IMR-90 (cell line): ENCODE data around the gene C19orf47. TPM values are rescaled to one million over a fixed set of nuclear protein-coding genes. Genes with fewer than 3 reads are reported as not detected.

Experiments
- ATAC-seq: fragments of 200-7000 bp; cut with Tn5 transposase; 2 replicates; pipeline ENCODE4 v1.9.1; 2020; ENCODE audit warnings: low read depth, mild to moderate bottlenecking, moderate library complexity
- BruUV-seq: library from RNA; stranded (reverse); fragments of 400-500 nt; replicated peaks from 2 replicates; lab custom pipeline; 2021; lab: Mats Ljungman, UMichigan
- CTCF ChIA-PET: fragments of 300-600 bp; formaldehyde crosslinking; extraction: SDS; loops from one replicate; lab custom pipeline; 2021; ENCODE audit warnings: antibody characterized with exemption; lab: Yijun Ruan, JAX
- POLR2A ChIA-PET: fragments of 300-600 bp; sonication (Branson Sonifier 250); formaldehyde crosslinking; loops from one replicate; lab custom pipeline; 2022; ENCODE audit warnings: antibody characterized with exemption; ENCODE audit not compliant: unreplicated experiment; lab: Charles Lee
- DNase-seq: peaks from one replicate; pipeline ENCODE4 v3.0.0; 2013
- H2AFZ ChIP-seq: replicated peaks from 2 replicates; pipeline ENCODE3; 2013; ENCODE audit warnings: low read length, mild to moderate bottlenecking; ENCODE audit not compliant: poor library complexity
- H2AK5ac ChIP-seq: 2 replicates; pipeline ENCODE4 v1.6.1; 2013; ENCODE audit warnings: low read depth, low read length, inconsistent platforms
- H2AK9ac ChIP-seq: replicated peaks from 2 replicates; pipeline ENCODE3; 2013; ENCODE audit warnings: mild to moderate bottlenecking, low read depth, low read length, moderate library complexity; ENCODE audit not compliant: poor library complexity
- H2BK120ac ChIP-seq: 2 replicates; pipeline ENCODE4 v1.6.1; 2013; ENCODE audit warnings: low read depth, low read length, inconsistent platforms
- H2BK15ac ChIP-seq: 3 replicates; pipeline ENCODE4 v1.6.1; 2013; ENCODE audit warnings: low read depth, low read length, inconsistent platforms
- H2BK20ac ChIP-seq: 2 replicates; pipeline ENCODE4 v1.6.1; 2013; ENCODE audit warnings: low read depth, mild to moderate bottlenecking, inconsistent platforms, low read length, moderate library complexity
- H2BK5ac ChIP-seq: 2 replicates; pipeline ENCODE4 v1.6.1; 2013; ENCODE audit warnings: mild to moderate bottlenecking, low read depth, low read length, inconsistent platforms; ENCODE audit not compliant: poor library complexity, severe bottlenecking
- H3K14ac ChIP-seq: replicated peaks from 2 replicates; pipeline ENCODE4 v1.6.1; 2013; ENCODE audit warnings: low read depth, low read length, inconsistent platforms
- H3K18ac ChIP-seq: 2 replicates; pipeline ENCODE4 v1.6.1; 2013; ENCODE audit warnings: low read depth, low read length, control low read depth
- H3K23ac ChIP-seq: 2 replicates; pipeline ENCODE4 v1.6.1; 2013; ENCODE audit warnings: low read depth, low read length, inconsistent platforms
- H3K27ac ChIP-seq: 2 replicates; pipeline ENCODE4 v1.5.1; 2013; ENCODE audit warnings: mild to moderate bottlenecking, control low read depth, low read length; ENCODE audit not compliant: insufficient read depth
- H3K27me3 ChIP-seq: 2 replicates; pipeline ENCODE4 v1.6.1; 2013; ENCODE audit warnings: low read length; ENCODE audit not compliant: control insufficient read depth, insufficient read depth
- H3K36me3 ChIP-seq: 2 replicates; pipeline ENCODE4 v1.6.1; 2013; ENCODE audit warnings: low read length, mixed read lengths; ENCODE audit not compliant: control insufficient read depth, insufficient read depth
- H3K4ac ChIP-seq: 2 replicates; pipeline ENCODE4 v1.6.1; 2013; ENCODE audit warnings: low read depth, low read length, inconsistent platforms
- H3K4me1 ChIP-seq: 2 replicates; pipeline ENCODE4 v1.6.1; 2013; ENCODE audit warnings: low read length, mixed read lengths; ENCODE audit not compliant: control insufficient read depth, insufficient read depth
- H3K4me2 ChIP-seq: 2 replicates; pipeline ENCODE4 v1.6.1; 2013; ENCODE audit warnings: low read depth, mild to moderate bottlenecking, control low read depth, low read length, moderate library complexity
- H3K4me3 ChIP-seq: 2 replicates; pipeline ENCODE4 v1.5.1; 2013; ENCODE audit warnings: low read depth, mild to moderate bottlenecking, control low read depth, low read length, moderate library complexity; ENCODE audit not compliant: insufficient read depth
- H3K56ac ChIP-seq: 2 replicates; pipeline ENCODE4 v1.6.1; 2013; ENCODE audit warnings: low read length, inconsistent platforms; ENCODE audit not compliant: insufficient read depth; ENCODE audit errors: extremely low read depth
- H3K79me1 ChIP-seq, 2 experiments: 2 replicates each; pipeline ENCODE4 v1.6.1; 2013; ENCODE audit warnings: low read length in 2 of 2, inconsistent platforms in 1 of 2, low read depth in 1 of 2
- H3K9ac ChIP-seq: 2 replicates; pipeline ENCODE4 v1.6.1; 2013; ENCODE audit warnings: low read depth, low read length, control low read depth
- H3K9me1 ChIP-seq: 2 replicates; pipeline ENCODE4 v1.6.1; 2013; ENCODE audit warnings: low read length, inconsistent platforms; ENCODE audit not compliant: insufficient read depth
- H3K9me3 ChIP-seq: 2 replicates; pipeline ENCODE4 v1.6.1; 2013; ENCODE audit warnings: low read length; ENCODE audit not compliant: control insufficient read depth, insufficient read depth
- H4K20me1 ChIP-seq: 2 replicates; pipeline ENCODE4 v1.6.1; 2013; ENCODE audit warnings: low read length, inconsistent platforms; ENCODE audit not compliant: insufficient read depth
- H4K5ac ChIP-seq: 2 replicates; pipeline ENCODE4 v1.6.1; 2013; ENCODE audit warnings: mild to moderate bottlenecking, low read depth, low read length, control low read depth
- H4K8ac ChIP-seq, 2 experiments: 2 replicates each; pipeline ENCODE4 v1.6.1; 2013; ENCODE audit warnings: low read depth in 2 of 2, low read length in 2 of 2, control low read depth in 1 of 2, inconsistent platforms in 1 of 2
- H4K91ac ChIP-seq: 2 replicates; pipeline ENCODE4 v1.6.1; 2013; ENCODE audit warnings: low read depth, low read length, inconsistent platforms; ENCODE audit not compliant: insufficient read depth
- BHLHE40 ChIP-seq: fragments of 150-350 bp; IDR thresholded peaks from 2 replicates; pipeline ENCODE4 v1.6.1; 2016; ENCODE audit warnings: mild to moderate bottlenecking, low read depth, low read length
- CEBPB ChIP-seq: IDR thresholded peaks from 2 replicates; pipeline ENCODE4 v1.6.1; 2012; ENCODE audit warnings: low read depth, low read length, improper control_type of control experiment
- FOS ChIP-seq: fragments of 150-350 bp; IDR thresholded peaks from 2 replicates; pipeline ENCODE4 v1.6.1; 2016; ENCODE audit warnings: low read depth, low read length
- MAFK ChIP-seq: IDR thresholded peaks from 2 replicates; pipeline ENCODE4 v1.6.1; 2012; ENCODE audit warnings: low read depth, low read length, improper control_type of control experiment
- MAZ ChIP-seq: IDR thresholded peaks from 2 replicates; pipeline ENCODE4 v1.6.1; 2012; ENCODE audit warnings: low read depth, mild to moderate bottlenecking, low read length, improper control_type of control experiment, moderate library complexity, borderline replicate concordance
- NFE2L2 ChIP-seq: fragments of 150-350 bp; IDR thresholded peaks from 2 replicates; pipeline ENCODE4 v1.6.1; 2016; ENCODE audit warnings: low read depth, mild to moderate bottlenecking, low read length
- POLR2A ChIP-seq: IDR thresholded peaks from 2 replicates; pipeline ENCODE4 v1.6.1; 2012; ENCODE audit warnings: mild to moderate bottlenecking, low read depth, low read length
- RAD21 ChIP-seq: IDR thresholded peaks from 2 replicates; pipeline ENCODE4 v1.6.1; 2012; ENCODE audit warnings: low read length, improper control_type of control experiment
- WGBS, 2 experiments: methylation state at CpG; one replicate each; pipeline versions ENCODE4 v1.1.5 to v1.1.7; 2013; ENCODE audit warnings: missing lambda C conversion rate in 2 of 2; ENCODE audit not compliant: insufficient read length in 1 of 2; ENCODE audit errors: extremely low coverage in 2 of 2; 5-methylcytosine and 5-hydroxymethylcytosine counted together
- dilution Hi-C: fragments of 300-500 bp; cut with HindIII; formaldehyde crosslinking; loops from one replicate; pipeline ENCODE4 v1.14.3; 2018; ENCODE audit warnings: low sequenced_read_pairs; ENCODE audit not compliant: unreplicated experiment
- in situ Hi-C: fragments of 300-500 bp; cut with MboI; formaldehyde crosslinking; loops from 3 replicates; pipeline ENCODE4 v1.14.3; 2019; ENCODE audit warnings: low sequenced_read_pairs, inconsistent platforms, mixed read lengths
- intact Hi-C: fragments of 100-400 bp; cut with micrococcal nuclease; formaldehyde crosslinking; loops from 2 replicates; pipeline ENCODE4 v1.10.0; 2022
- polyA plus RNA-seq, 3 experiments: library from polyadenylated mRNA; depleted of rRNA; stranded (reverse); fragments of >200 nt; gene quantifications; 2 replicates each; pipeline ENCODE4 v1.2.3, GENCODE V29; 2012; ENCODE audit warnings: low replicate concordance in 1 of 3
- total RNA-seq: library from RNA; depleted of rRNA; stranded (reverse); fragments of >200 nt; gene quantifications from 2 replicates; pipeline ENCODE4 v1.2.3, GENCODE V29; 2012

C19orf47 gene
- total and polyA plus RNA-seq, 2 of the 4 experiments (the other 2 are of a cell fraction): 3.6 to 16.3 TPM

DNA sequence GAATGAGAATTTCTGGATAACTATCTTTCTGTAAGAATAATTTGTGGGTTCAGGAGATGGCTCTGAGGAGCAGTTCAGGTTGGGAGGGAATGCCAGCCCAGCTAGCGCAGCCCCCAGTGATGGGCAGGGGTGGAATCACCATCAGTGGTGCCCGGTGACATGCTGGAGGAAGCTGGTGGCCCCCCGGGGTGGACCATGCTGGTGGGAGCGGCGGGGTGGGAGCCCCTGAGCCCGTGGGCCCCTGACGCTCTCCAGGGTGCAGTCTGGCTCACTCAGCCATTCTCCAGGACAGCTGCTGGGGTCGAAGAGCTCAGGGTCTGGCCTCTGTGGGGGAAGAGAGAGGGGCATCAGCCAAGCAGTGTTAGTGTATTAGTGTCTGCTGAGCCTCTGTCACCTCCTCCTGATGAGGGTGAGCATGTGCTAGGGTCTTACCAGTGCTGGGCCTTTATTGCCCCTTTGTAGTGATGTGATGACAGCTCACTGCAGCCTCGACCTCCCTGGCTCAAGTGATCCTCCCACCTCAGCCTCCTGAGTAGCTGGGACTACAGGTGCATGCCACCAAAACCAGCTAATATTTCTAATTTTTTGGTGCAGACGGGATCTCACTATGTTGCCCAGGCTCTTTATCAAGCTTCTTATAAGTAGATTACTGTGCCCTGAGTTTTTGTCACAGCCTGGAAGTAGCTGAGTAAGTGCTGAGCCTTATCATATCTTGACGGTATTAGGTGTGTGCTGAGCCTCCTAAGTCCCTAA, 31.4 kb upstream of the C19orf47 start:
- Histone ChIP-seq H3K4me3 (no peak overlapping the region), H2BK5ac (no peak overlapping the region), H3K14ac (no peak overlapping the region), H3K18ac (no peak overlapping the region), H3K36me3 (peaks cover 38% of the 10 kb centered on the region), H3K27ac (no peak overlapping the region), H4K5ac (no peak overlapping the region), H3K9me1 (no peaks in the 10 kb centered on the region), H2AFZ (no peak overlapping the region), H2AK9ac (no peak overlapping the region), H3K4ac (no peak overlapping the region), H2AK5ac (no peak overlapping the region), H2BK120ac (no peak overlapping the region), H2BK15ac (no peak overlapping the region), H3K56ac (no peak overlapping the region), H3K79me1 (no peaks in the 10 kb centered on the region), H4K8ac (no peak overlapping the region), H4K20me1 (no peaks in the 10 kb centered on the region), H3K4me2 (no peak overlapping the region), H3K9ac (no peak overlapping the region), H3K27me3 (no peaks in the 10 kb centered on the region), H3K4me1 (no peaks in the 10 kb centered on the region), H3K23ac (no peak overlapping the region), H2BK20ac (no peak overlapping the region), H4K91ac (no peak overlapping the region), H3K9me3 (no peaks in the 10 kb centered on the region)
- CTCF ChIA-PET: no interaction called here
- TF ChIP-seq FOS (no peak), BHLHE40 (no peak), MAFK (no peak), MAZ (no peak), RAD21 (no peak), CEBPB (no peak), POLR2A (no peak), NFE2L2 (no peak)
- POLR2A ChIA-PET: no interaction called here
- 83% methylated on average over 3 of the region's 11 CpGs; no CpG with 5 or more reads in 1 of the 2 experiments for WGBS, 2 experiments
- intact Hi-C loops: no loop called here
- no TSS peak for BruUV-seq
- ATAC-seq (no peak), DNase-seq (no peak)
- dilution Hi-C loops: no loop called here
- in situ Hi-C loops: no loop called here
